Activated T-helper 17 cell treated with anti-CD3 and anti-CD28 coated beads, Interleukin-2, amount 50 U/mL, for 72 hours (primary cell): ENCODE results near the gene ZNF709. TPM values are rescaled to one million over a fixed set of nuclear protein-coding genes. Genes with fewer than 3 reads are reported as not detected.
"Not testable (repeated sequence)": the region's sequence is repeated elsewhere in the genome, so short reads cannot be mapped to it uniquely, and the experiment has no call there.

Experiments
- ATAC-seq: fragments of 150-1000 bp; cut with Tn5 transposase; replicated peaks from 2 replicates; pipeline ENCODE4 v1.10.0; 2021; ENCODE audit warnings: mild to moderate bottlenecking, moderate library complexity
- H3K27ac Mint-ChIP-seq: one replicate; pipeline ENCODE4 v1.8.0; 2022; ENCODE audit warnings: mixed read lengths
- H3K27me3 Mint-ChIP-seq: one replicate; pipeline ENCODE4 v1.8.0; 2022; ENCODE audit warnings: mixed read lengths
- H3K36me3 Mint-ChIP-seq: one replicate; pipeline ENCODE4 v1.8.0; 2022; ENCODE audit warnings: low read depth, mild to moderate bottlenecking, mixed read lengths
- H3K4me1 Mint-ChIP-seq: one replicate; pipeline ENCODE4 v1.8.0; 2022; ENCODE audit warnings: mixed read lengths
- H3K4me3 Mint-ChIP-seq: one replicate; pipeline ENCODE4 v1.8.0; 2022; ENCODE audit warnings: mild to moderate bottlenecking, mixed read lengths
- H3K9me3 Mint-ChIP-seq: one replicate; pipeline ENCODE4 v1.8.0; 2022; ENCODE audit warnings: mixed read lengths
- total RNA-seq, 2 donors: library from RNA; stranded (reverse); gene quantifications; one replicate each; pipeline ENCODE4 v1.2.3, GENCODE V29; 2022

The ZNF709 gene
- total RNA-seq, result 1 to 10 TPM; 1.6 to 3.4 TPM

DNA sequence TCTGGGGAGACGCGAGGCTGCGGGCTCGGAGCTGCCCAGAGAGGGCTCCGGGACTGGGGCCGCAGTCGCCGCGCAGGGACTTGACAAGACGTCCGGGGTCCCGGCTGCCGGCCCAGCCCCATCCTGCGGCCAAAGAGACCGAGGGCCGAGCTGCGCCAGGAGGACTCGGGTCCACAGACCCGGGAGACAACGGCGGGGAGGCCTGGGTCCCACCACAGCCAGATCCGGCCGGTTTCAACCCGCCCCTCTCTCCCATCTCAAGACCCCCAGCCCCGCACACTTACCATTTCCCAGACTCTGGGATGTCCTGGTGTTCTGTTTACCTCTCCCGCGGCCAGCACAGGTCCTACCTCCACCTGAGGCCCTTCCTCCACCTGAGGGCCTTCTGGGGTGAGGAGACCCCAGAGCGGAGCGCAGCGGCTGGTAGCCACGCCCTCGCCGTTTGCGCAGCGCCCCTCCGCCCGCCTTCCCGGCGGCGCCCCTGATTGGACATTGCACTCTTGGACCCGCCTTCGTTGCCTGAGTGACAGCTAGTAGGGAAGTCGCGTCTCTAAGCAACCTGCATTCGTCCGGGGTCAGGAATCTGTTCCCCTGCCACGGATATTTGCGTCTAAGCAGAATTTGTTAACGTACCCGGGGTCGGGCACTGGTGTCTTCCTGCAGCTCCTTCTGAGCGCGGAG lies at the start of gene ZNF709:
Gene ZNF709 (minus strand): TSS at position 446 of the 681 bp plus-strand sequence. CDS start 159 bp downstream, at position 287.
- H3K36me3 Mint-ChIP-seq, result no peaks in the 10 kb centered on the region
- peak within 1 kb of the TSS; percentile 94 for H3K4me3 Mint-ChIP-seq
- no peaks in the 10 kb centered on the region for H3K27me3 Mint-ChIP-seq
- peak; percentile 100 for ATAC-seq
- H3K9me3 Mint-ChIP-seq, result no peaks in the 10 kb centered on the region
- H3K27ac Mint-ChIP-seq, result peak within 1 kb of the TSS; percentile 86
- H3K4me1 Mint-ChIP-seq, result peaks cover 21% of the 10 kb centered on the region

DNA sequence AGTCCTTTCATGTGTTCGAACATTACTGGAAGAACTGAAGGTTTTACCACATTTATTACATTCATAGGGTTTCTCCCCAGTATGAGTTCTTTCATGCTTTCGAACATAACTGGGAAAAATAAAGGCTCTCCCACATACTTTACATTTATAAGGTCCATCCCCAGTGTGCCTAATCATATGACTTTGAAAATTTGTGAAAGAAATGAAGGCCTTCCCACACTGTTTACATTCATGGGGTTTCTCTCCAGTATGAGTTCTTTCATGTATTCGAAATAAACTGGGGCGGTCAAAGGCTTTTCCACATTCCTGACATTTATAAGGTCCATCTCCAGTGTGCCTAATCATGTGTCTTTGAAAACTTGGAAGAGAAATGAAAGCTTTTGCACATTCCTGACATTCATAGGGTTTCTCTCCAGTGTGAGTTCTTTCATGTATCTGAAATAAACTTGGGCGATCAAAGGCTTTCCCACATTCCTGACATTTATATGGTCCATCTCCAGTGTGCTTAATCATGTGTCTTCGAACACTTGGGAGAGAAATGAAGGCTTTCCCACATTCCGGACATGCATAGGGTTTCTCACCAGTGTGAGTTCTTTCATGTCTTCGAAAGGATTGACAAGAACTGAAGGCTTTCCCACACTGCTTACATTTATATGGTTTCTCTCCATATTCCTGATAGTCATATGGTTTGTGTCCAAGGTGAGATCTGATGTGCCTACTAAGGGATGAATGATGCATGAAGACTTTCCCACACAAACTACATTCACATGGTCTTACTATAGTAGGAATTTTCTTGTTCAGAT lies 42.6 kb upstream of the ZNF709 start:
- Mint-ChIP-seq H3K27ac (no peak overlapping the region), H3K4me3 (no peak overlapping the region), H3K4me1 (no peaks in the 10 kb centered on the region), H3K36me3 (peaks cover 84% of the 10 kb centered on the region), H3K27me3 (no peaks in the 10 kb centered on the region), H3K9me3 (peaks cover 35% of the 10 kb centered on the region)
- no peak for ATAC-seq

DNA sequence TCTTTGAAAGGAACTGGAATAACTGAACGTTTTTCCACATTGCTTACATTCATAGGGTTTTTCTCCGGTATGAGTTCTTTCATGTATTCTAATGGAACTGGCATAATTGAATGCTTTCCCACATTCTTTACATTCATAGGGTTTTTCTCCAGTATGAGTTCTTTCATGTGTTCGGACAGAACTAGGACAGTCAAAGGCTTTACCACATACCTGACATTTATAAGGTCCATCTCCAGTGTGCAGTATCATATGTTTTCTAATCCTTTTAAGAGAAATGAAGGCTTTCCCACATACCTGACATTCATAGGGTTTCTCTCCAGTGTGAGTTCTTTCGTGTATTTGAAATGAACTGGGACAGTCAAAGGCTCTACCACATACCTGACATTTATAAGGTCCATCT lies 41.9 kb upstream of the ZNF709 start:
- Mint-ChIP-seq H3K4me1 (no peaks in the 10 kb centered on the region), H3K27ac (no peak overlapping the region), H3K4me3 (no peak overlapping the region), H3K36me3 (peaks cover 79% of the 10 kb centered on the region), H3K27me3 (no peaks in the 10 kb centered on the region), H3K9me3 (peaks cover 37% of the 10 kb centered on the region)
- ATAC-seq, result no peak

DNA sequence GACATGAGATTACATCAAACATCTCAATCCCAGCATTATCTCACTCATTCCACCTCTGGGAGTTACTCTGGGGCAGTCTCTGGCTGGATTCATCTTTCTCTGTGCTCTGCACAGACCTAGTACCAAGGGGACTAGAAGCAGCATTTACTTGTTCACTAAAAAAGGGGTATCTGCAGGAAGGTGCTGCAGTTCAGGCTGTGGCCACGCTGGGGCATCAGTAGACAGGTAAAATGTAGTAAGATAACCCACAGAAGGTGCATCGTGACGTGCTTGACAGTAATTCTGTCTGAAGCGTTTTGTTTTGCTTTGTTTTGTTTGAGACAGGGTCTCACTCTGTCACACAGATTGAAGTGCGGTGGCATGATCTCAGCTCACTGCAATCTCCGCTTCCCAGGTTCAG lies 37.4 kb upstream of the ZNF709 start:
- no peak overlapping the region for H3K27ac Mint-ChIP-seq
- peaks cover 34% of the 10 kb centered on the region for H3K36me3 Mint-ChIP-seq
- H3K27me3 Mint-ChIP-seq, result no peaks in the 10 kb centered on the region
- H3K4me1 Mint-ChIP-seq, result no peaks in the 10 kb centered on the region
- H3K4me3 Mint-ChIP-seq, result no peak overlapping the region
- no peak for ATAC-seq
- peaks cover 35% of the 10 kb centered on the region for H3K9me3 Mint-ChIP-seq

DNA sequence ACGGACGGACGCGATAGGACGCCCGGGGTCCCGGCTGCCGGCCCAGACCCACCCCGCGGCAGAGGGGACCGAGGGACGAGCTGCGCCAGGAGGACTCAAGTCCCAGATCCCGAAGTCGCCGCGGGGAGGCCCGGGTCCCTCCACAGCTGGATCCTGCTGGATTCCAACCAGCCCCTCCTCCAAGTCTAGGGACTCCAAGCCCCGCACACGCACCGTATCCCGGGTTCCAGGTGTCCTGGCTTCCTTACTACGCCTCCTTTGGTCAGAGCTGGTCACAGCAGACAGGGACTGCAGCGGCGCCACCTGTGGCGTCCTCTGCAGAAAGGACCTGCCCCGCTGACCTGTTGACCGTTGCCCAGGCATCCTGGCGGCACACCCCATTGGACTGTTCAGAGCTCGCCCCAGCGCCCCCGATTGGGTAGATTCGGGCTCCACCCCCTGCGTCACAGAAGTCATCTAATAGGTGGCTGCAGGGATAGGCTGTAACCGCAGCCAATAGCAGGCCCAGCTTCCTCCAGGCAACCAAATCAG lies 29.0 kb upstream of the ZNF709 start:
- H3K4me3 Mint-ChIP-seq, result no peak overlapping the region
- no peak for ATAC-seq
- no peaks in the 10 kb centered on the region for H3K36me3 Mint-ChIP-seq
- peaks cover 3% of the 10 kb centered on the region for H3K27me3 Mint-ChIP-seq
- H3K9me3 Mint-ChIP-seq, result peaks cover 11% of the 10 kb centered on the region
- no peaks in the 10 kb centered on the region for H3K4me1 Mint-ChIP-seq
- no peak overlapping the region for H3K27ac Mint-ChIP-seq

DNA sequence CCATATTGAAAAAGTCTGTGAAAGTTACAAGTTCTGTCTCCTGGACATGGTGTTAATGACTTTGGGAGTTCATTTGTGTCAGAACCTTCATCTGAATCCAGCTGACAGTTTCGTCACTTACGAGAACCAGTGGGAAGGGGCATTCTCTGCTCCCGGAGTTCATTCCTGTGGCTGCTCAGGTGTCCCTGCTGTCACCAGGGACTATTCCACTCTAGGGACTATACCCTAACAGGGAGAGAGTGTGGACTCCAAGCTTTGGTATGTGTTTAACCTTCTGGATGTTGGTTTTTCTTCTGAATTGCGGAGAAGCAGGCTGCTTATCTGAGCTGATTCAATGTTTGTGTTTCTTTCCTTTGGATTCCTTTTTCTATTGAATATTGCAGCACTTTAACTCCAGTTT lies 12.4 kb upstream of the ZNF709 start:
- Mint-ChIP-seq H3K36me3 (no peaks in the 10 kb centered on the region), H3K9me3 (no peaks in the 10 kb centered on the region), H3K27me3 (no peaks in the 10 kb centered on the region), H3K4me1 (peaks cover 4% of the 10 kb centered on the region), H3K4me3 (no peak overlapping the region), H3K27ac (no peak overlapping the region)
- no peak for ATAC-seq

DNA sequence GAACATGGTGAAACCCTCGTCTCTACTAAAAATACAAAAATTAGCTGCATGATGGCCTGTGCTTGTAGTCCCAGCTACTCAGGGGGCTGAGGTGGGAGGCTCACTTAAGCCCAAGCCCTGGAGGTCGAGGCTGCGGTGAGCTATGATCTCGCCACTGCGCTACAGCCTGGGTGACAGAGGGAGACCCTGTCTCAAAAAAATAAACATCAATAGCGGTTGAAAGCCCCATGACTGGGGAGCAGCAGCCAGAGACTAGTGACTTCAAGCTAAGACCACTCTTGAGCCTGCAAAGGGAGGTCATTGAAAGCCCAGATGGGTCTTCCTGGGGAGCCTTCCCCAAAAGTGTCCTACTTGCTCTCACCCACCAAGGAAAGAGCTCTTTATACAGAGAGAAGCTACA lies 11.9 kb upstream of the ZNF709 start:
- no peak for ATAC-seq
- no peaks in the 10 kb centered on the region for H3K27me3 Mint-ChIP-seq
- no peaks in the 10 kb centered on the region for H3K36me3 Mint-ChIP-seq
- peak overlapping the region; percentile 86 for H3K4me3 Mint-ChIP-seq
- peaks cover 4% of the 10 kb centered on the region for H3K4me1 Mint-ChIP-seq
- no peaks in the 10 kb centered on the region for H3K9me3 Mint-ChIP-seq
- no peak overlapping the region for H3K27ac Mint-ChIP-seq

DNA sequence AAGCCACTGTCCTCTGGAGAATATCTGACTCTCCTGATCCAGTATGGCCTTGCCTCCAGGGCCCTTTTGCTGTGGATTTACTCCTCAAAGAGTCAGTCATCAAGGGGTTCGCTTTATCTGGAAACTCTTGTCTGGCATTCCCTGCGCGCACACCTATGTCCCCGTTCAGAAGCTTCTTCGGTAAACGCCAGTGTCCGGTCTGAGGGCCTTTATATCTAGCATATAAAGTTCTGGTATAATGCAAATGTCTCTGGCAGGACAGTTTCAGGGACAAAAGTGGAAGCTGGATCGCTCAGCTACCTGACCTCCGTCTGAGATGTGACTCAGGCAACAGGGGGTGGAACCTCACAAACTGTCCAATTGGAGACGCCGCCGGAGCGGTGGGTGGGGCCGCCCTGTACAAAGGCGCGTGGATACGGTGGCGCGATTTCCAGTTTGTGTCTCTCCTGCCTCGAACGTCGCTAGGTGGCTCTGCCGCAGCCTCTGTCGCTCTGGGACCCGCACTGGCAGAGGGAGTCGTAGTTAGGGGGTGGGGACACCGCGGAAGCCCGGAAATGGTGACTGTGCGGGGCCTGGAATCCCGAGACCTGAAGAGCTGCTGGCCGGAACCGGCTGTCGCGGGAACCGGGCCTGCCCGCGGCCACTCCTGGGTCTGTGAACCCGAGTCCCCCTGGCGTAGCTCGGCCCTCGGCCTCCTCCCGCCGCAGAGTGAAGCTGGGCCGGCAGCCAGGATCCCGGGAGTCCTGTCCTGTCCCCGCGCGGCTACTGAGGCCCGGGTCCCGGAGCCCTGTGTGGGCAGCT lies 10.6 kb upstream of the ZNF709 start:
- H3K4me3 Mint-ChIP-seq, result peak overlapping the region; percentile 86
- H3K4me1 Mint-ChIP-seq, result peaks cover 4% of the 10 kb centered on the region
- no peaks in the 10 kb centered on the region for H3K9me3 Mint-ChIP-seq
- ATAC-seq, result peak; percentile 99
- no peaks in the 10 kb centered on the region for H3K27me3 Mint-ChIP-seq
- H3K27ac Mint-ChIP-seq, result peak overlapping the region; percentile 84
- H3K36me3 Mint-ChIP-seq, result no peaks in the 10 kb centered on the region

DNA sequence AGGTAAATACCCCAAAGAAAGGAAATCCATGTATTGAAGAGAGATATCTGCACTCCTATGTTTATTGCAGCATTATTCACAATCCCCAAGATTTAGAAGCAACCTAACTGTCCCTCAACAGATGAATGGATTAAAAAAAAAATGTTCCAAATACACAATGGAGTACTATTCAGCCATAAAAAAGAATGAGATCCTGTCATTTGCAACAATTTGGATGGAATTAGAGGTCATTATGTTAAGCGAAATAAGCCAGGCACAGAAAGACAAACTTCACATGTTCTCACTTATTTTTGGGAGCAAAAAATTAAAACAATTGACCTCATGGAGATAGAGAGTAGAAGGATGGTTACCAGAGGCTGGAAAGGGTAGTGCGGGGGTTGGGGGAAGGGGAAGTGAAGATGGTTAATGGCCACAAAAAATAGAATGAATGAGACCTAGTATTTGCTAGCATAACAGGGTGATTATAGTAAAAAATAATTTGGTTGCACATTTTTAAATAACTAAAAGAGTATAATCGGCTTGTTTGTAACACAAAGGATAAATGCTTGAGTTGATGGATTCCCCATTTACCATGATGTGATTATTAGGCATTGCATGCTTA lies 9.7 kb upstream of the ZNF709 start:
- Mint-ChIP-seq H3K27me3 (no peaks in the 10 kb centered on the region), H3K27ac (peak overlapping the region; percentile 43), H3K36me3 (no peaks in the 10 kb centered on the region), H3K4me3 (peak overlapping the region; percentile 86), H3K4me1 (peaks cover 4% of the 10 kb centered on the region), H3K9me3 (no peaks in the 10 kb centered on the region)
- ATAC-seq, result no peak

DNA sequence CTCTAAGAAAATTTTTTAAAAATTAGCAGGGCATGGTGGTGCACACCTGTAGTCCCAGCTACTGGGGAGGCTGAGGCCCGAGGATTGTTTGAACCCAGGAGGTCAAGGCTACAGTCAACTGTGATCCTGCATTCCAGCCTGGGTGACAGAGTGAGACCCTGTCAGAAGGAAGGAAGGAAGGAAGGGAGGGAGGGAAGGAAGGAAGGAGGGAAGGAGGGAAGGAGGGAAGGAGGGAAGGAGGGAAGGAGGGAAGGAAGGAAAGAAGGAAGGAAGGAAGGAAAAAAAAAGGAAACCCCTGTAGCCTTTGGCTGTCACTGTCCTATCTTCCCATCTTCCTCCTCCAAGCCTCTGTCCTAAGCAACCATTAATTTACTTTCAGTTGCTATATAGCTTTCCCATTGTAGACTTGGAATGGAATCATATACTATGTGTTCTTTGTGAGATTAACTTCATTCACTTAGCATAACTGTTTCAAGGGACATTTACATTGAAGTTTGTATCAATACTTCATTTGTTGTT lies 1.7 kb upstream of the ZNF709 start:
- peaks cover 20% of the 10 kb centered on the region for H3K4me1 Mint-ChIP-seq
- H3K9me3 Mint-ChIP-seq, H3K27me3 Mint-ChIP-seq, H3K4me3 Mint-ChIP-seq, H3K36me3 Mint-ChIP-seq, H3K27ac Mint-ChIP-seq, ATAC-seq: not testable (repeated sequence)

DNA sequence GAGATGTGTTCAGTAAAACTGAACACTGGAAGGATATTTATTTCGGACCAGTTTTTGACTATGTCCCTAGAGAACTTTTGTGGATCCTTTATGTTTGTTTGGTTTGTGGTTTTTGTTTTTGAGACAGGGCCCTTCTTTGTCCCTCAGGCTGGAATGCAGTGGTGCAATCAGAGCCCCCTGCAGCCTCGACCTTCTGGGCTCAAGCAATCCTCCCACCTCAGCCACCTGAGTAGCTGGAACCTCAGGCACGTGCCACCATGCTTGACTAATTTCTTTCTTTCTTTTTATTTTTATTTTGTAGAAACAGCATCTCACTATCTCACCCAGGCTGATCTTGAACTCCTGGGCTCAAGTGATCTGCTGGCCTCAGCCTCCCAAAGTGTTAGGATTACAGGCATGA lies 955 bp upstream of the ZNF709 start:
- no peaks in the 10 kb centered on the region for H3K9me3 Mint-ChIP-seq
- H3K36me3 Mint-ChIP-seq, result no peaks in the 10 kb centered on the region
- H3K27me3 Mint-ChIP-seq, result no peaks in the 10 kb centered on the region
- ATAC-seq, result no peak
- peak overlapping the region; percentile 94 for H3K4me3 Mint-ChIP-seq
- H3K27ac Mint-ChIP-seq, result no peak overlapping the region
- peaks cover 21% of the 10 kb centered on the region for H3K4me1 Mint-ChIP-seq

DNA sequence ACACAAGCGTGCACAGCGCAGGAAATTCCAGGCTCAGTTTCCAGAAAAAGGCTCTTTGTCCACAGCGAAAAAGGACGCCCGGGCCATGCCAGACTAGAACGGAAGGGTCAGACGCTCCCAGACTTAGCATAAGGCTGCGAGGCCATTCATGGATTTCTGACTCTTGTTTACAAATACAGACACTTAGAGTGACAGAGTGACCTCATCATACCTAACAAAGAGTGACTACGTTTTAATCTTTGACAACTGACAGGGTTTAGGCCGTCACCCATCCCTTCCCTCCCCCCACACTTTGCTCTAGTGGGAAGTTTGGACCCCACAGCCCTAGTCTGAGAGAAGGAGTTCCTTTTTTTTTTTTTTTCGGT lies 418 bp upstream of the ZNF709 start:
- Mint-ChIP-seq H3K4me3 (peak overlapping the region; percentile 94), H3K27me3 (no peaks in the 10 kb centered on the region), H3K4me1 (peaks cover 21% of the 10 kb centered on the region), H3K27ac (peak overlapping the region; percentile 86), H3K9me3 (no peaks in the 10 kb centered on the region), H3K36me3 (no peaks in the 10 kb centered on the region)
- peak; percentile 25 for ATAC-seq

DNA sequence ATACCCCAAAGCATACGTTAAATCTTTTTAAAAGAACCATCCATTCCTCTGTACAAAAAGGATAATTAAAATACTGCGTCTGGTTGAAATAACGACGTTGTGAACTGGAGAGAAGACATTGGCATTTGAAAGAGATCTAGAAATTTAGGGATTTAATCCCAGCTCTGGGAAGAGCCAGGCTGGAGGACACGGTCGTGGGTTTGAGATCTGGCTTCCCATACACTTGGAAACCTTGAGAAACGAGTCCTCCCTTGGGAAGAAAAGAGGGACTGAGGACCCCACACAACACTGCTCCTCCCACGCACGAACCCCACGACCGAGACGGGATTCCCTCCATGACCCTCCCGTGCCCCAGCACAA lies 625 bp downstream of the ZNF709 start:
- H3K9me3 Mint-ChIP-seq, result no peaks in the 10 kb centered on the region
- no peaks in the 10 kb centered on the region for H3K27me3 Mint-ChIP-seq
- H3K4me3 Mint-ChIP-seq, result peak overlapping the region; percentile 94
- H3K27ac Mint-ChIP-seq, result peak overlapping the region; percentile 42
- ATAC-seq, result no peak
- no peaks in the 10 kb centered on the region for H3K36me3 Mint-ChIP-seq
- peaks cover 21% of the 10 kb centered on the region for H3K4me1 Mint-ChIP-seq

DNA sequence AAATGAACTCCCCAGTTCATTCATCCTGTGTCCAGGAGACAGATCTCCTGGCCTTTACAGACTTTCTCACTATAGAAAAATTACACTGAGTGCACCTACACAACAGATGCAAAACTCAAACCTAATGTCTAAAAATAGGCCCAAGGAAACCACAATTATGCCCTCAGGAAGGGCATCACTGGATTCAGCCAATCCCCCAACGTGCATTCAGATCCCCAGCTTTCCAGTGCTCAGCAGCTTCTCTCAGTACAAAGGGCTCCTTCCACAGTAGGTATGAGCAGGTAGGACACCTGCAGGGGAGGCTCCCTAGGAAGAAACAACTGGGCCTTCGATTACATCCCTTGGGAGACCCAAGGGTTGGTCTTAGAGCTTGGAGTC lies 2.1 kb downstream of the ZNF709 start:
- no peak for ATAC-seq
- Mint-ChIP-seq H3K4me3 (peak overlapping the region; percentile 33), H3K36me3 (no peaks in the 10 kb centered on the region), H3K4me1 (peaks cover 30% of the 10 kb centered on the region), H3K9me3 (no peaks in the 10 kb centered on the region), H3K27ac (peak overlapping the region; percentile 62), H3K27me3 (no peaks in the 10 kb centered on the region)
